ENCODE measurements around the gene TTC9. TPM values are rescaled to one million over a fixed set of nuclear protein-coding genes. Genes with fewer than 3 reads are reported as not detected.
A peak's percentile ranks its signal among the peaks of the same experiment; 100 is the strongest.

Gene TTC9
- total RNA-seq, 1 experiment from 2014 or later: 0.49 TPM

DNA sequence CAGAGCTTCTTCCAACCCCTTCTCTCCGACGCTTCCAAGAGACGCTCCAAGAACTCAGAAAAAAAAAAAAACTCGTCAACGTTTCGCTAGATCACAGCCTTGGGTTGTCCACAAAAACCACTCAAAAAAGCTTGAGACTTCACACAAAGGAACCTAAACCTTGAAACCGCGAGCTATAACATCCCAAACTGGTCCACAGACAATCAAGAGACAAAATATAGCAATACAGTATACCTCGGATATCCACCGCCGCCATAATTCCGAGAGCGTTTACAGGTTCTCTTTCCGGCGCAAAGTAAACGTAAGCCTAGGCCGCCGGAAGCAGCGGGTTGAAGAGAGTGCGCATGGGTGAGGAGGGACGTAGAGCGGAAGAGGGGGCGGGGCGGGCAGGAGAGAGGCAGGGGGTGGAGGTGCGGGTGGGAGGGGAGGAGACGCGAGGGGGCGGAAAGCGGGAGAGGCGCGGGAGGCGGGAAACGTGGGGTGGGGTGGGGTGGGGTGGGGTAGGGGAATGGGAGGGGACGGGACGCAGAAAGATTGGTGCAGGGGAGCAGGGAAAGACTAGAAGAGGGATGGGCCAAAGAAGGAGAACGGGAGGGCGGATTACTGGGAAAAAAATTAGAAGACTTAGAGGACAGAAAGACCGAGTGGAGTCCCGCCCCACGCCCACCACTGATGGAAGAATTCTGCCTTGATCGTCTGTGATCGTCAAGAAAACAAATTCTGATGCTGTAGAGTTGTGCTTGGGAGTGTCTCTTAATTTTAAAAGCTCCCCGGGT lies 41.1 kb upstream of the TTC9 start, which contains the start of gene MED6:
MED6 (minus strand) TSS at position 274 of the 776 bp plus-strand sequence; CDS start at position 256, 18 bp downstream.
- no TSS peak for BruUV-seq (replicated peaks)
- DNase-seq (ENCODE audit: low read depth, low spot score) (peak; percentile 48), ATAC-seq (peak; percentile 99)

DNA sequence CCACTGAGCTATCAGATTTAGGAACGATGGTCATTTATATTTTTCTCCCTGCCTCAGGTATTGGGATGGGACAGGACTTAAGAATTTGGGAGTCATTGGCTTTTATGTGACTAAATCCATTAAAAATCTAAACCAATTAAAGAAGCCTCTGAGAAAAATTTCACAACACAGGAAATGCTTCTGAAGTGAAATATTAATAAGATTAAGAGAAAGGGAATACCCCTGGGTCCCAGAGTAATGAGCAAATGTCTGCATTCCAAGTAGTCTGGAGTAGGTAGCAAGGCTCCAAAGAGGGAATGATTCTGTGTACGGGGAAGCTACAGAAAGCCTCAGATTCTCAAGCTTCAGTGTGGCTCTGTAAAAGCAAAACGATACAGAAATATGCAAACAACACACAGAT lies 40.6 kb upstream of the TTC9 start:
- ATAC-seq (no peak), DNase-seq (ENCODE audit: low read depth, low spot score) (no peak)
- H3K4me1 ChIP-seq (ENCODE audit: control insufficient read depth, insufficient read depth, low read length): peaks cover 11% of the 10 kb centered on the region
- in situ Hi-C loops (cut with HindIII; ENCODE audit: low pct_unique_long_range_greater_than_20kb, low sequenced_read_pairs): no loop called here
- ChIA-PET POLR2A (interaction anchor here (0.7 kb wide), 2 partner anchors 56 to 209 kb away, joined by 3 to 6 read pairs; no protein-coding TSS in a partner anchor), CTCF (no interaction called here)
- TF ChIP-seq SIN3A (IDR thresholded peaks at IDR 0.05; ENCODE audit: borderline replicate concordance, insufficient read depth, low read depth, low read length) (no peak), TCF7L2 (IDR thresholded peaks at IDR 0.05; ENCODE audit: low read depth, low read length) (no peak), POLR2AphosphoS5 (IDR thresholded peaks at IDR 0.05; ENCODE audit: low read depth, low read length) (no peak)
- TF ChIP-seq, protein P1, sequence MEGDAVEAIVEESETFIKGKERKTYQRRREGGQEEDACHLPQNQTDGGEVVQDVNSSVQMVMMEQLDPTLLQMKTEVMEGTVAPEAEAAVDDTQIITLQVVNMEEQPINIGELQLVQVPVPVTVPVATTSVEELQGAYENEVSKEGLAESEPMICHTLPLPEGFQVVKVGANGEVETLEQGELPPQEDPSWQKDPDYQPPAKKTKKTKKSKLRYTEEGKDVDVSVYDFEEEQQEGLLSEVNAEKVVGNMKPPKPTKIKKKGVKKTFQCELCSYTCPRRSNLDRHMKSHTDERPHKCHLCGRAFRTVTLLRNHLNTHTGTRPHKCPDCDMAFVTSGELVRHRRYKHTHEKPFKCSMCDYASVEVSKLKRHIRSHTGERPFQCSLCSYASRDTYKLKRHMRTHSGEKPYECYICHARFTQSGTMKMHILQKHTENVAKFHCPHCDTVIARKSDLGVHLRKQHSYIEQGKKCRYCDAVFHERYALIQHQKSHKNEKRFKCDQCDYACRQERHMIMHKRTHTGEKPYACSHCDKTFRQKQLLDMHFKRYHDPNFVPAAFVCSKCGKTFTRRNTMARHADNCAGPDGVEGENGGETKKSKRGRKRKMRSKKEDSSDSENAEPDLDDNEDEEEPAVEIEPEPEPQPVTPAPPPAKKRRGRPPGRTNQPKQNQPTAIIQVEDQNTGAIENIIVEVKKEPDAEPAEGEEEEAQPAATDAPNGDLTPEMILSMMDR (IDR thresholded peaks at IDR 0.05): no peak
- TF ChIP-seq, protein P2, sequence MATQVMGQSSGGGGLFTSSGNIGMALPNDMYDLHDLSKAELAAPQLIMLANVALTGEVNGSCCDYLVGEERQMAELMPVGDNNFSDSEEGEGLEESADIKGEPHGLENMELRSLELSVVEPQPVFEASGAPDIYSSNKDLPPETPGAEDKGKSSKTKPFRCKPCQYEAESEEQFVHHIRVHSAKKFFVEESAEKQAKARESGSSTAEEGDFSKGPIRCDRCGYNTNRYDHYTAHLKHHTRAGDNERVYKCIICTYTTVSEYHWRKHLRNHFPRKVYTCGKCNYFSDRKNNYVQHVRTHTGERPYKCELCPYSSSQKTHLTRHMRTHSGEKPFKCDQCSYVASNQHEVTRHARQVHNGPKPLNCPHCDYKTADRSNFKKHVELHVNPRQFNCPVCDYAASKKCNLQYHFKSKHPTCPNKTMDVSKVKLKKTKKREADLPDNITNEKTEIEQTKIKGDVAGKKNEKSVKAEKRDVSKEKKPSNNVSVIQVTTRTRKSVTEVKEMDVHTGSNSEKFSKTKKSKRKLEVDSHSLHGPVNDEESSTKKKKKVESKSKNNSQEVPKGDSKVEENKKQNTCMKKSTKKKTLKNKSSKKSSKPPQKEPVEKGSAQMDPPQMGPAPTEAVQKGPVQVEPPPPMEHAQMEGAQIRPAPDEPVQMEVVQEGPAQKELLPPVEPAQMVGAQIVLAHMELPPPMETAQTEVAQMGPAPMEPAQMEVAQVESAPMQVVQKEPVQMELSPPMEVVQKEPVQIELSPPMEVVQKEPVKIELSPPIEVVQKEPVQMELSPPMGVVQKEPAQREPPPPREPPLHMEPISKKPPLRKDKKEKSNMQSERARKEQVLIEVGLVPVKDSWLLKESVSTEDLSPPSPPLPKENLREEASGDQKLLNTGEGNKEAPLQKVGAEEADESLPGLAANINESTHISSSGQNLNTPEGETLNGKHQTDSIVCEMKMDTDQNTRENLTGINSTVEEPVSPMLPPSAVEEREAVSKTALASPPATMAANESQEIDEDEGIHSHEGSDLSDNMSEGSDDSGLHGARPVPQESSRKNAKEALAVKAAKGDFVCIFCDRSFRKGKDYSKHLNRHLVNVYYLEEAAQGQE (IDR thresholded peaks at IDR 0.05; ENCODE audit: insufficient read depth in 1 of 2, low read depth in 2 of 2, low read length in 1 of 2): no peak
- TSS peak; percentile 81 for BruUV-seq (replicated peaks)
- no peaks in the 10 kb centered on the region for H3K9me3 ChIP-seq (ENCODE audit: control insufficient read depth, insufficient read depth, low read depth, low read length)
- intact Hi-C loops (cut with micrococcal nuclease; ENCODE audit: unreplicated experiment): no loop called here
- H3K4me3 ChIP-seq (ENCODE audit: low read depth in 2 of 2, low read length in 2 of 2): peak overlapping the region; percentile 52 to 55
- no peaks in the 10 kb centered on the region; the same call in 1 of the 2 replicates for H3K27me3 ChIP-seq (ENCODE audit: control insufficient read depth, insufficient read depth, low read length)
- H3K36me3 ChIP-seq (ENCODE audit: control insufficient read depth, insufficient read depth, low read length): peaks cover 8% of the 10 kb centered on the region
- peak overlapping the region; percentile 77 for H3K27ac ChIP-seq (ENCODE audit: low read length)

More for the DNA sequence above, 41.1 kb upstream of the TTC9 start, which contains the start of gene MED6:
- Histone ChIP-seq H3K9me3 (ENCODE audit: control insufficient read depth, insufficient read depth, low read depth, low read length) (no peaks in the 10 kb centered on the region), H3K27ac (ENCODE audit: low read length) (peak within 1 kb of the TSS; percentile 98), H3K4me1 (ENCODE audit: control insufficient read depth, insufficient read depth, low read length) (peaks cover 11% of the 10 kb centered on the region), H3K4me3 (ENCODE audit: low read depth in 2 of 2, low read length in 2 of 2) (peak within 1 kb of the TSS; percentile 99 to 100), H3K27me3 (ENCODE audit: control insufficient read depth, insufficient read depth, low read length) (no peaks in the 10 kb centered on the region; the same call in 1 of the 2 replicates), H3K36me3 (ENCODE audit: control insufficient read depth, insufficient read depth, low read length) (peaks cover 8% of the 10 kb centered on the region)
- intact Hi-C loops (cut with micrococcal nuclease; ENCODE audit: unreplicated experiment): no loop called here
- ChIA-PET POLR2A (interaction anchor here (0.6 to 0.7 kb wide), 3 partner anchors 56 to 209 kb away, joined by 3 to 6 read pairs (median 3); no protein-coding TSS in a partner anchor), CTCF (no interaction called here)
- TF ChIP-seq POLR2AphosphoS5 (IDR thresholded peaks at IDR 0.05; ENCODE audit: low read depth, low read length) (peak; percentile 51), SIN3A (IDR thresholded peaks at IDR 0.05; ENCODE audit: borderline replicate concordance, insufficient read depth, low read depth, low read length) (no peak)
- in situ Hi-C loops (cut with HindIII; ENCODE audit: low pct_unique_long_range_greater_than_20kb, low sequenced_read_pairs): no loop called here

All from Panc1 (cell line).